Limb (tissue), 2 donors: Measurements from ENCODE around the gene PCGF1.
"Not testable (repeated sequence)": the region's sequence is repeated elsewhere in the genome, so short reads cannot be mapped to it uniquely, and the experiment has no call there.

Experiments used
- DNase-seq, 2 donors: peaks; one replicate each; pipeline ENCODE4 v3.0.0-alpha.2; 2016; ENCODE audit errors: extremely low spot score in 2 of 2

The PCGF1 gene

GRCh38 chr2:74499940-74500577 lies 7.4 kb downstream of the PCGF1 start:
- DNase-seq: no peak

- DNase-seq: peak in 1 of 2 donors; percentile 56
Observed at GRCh38 chr2:74499267-74499939, 8.1 kb downstream of the PCGF1 start, which contains the start of gene LBX2. TSS of gene LBX2 (minus strand) at chr2:74499603. CDS start at chr2:74499537, 66 bp downstream.

GRCh38 chr2:74498500-74499266 lies 8.8 kb downstream of the PCGF1 start:
- peak in 1 of 2 donors; percentile 40 for DNase-seq

GRCh38 chr2:74497777-74498499 lies 9.6 kb downstream of the PCGF1 start:
- DNase-seq: peak in 1 of 2 donors; percentile 38

- no peak for DNase-seq
Observed at GRCh38 chr2:74496997-74497776, 10.3 kb downstream of the PCGF1 start.

GRCh38 chr2:74495440-74495839 lies 12.1 kb downstream of the PCGF1 start:
- no peak for DNase-seq

- DNase-seq: no peak
Observed at GRCh38 chr2:74493546-74493945, 13.9 kb downstream of the PCGF1 start.

GRCh38 chr2:74491648-74492544 lies 15.6 kb downstream of the PCGF1 start:
- no peak for DNase-seq

DNA sequence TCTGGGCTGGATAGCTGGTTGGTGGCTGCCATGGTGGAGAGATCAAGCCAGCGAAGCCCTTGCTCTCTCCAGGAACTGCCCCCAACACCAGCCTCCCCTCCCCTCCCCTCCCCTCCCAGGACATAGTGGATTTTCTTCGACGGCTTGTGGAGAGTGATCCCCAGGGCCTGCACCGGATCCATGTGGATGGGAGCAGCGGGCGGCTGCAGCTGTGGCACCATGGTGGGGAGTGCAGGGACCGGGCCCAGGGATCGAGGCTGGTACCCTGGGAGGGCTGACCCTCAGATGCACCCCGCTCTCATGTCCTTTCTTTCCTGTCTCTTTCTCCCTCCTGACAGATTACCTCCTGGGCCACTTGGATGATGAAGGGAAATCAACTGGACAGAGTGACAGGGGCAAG lies 17.6 kb downstream of the PCGF1 start:
- no peak for DNase-seq

GRCh38 chr2:74488643-74489481 lies 18.6 kb downstream of the PCGF1 start:
- no peak for DNase-seq

DNA sequence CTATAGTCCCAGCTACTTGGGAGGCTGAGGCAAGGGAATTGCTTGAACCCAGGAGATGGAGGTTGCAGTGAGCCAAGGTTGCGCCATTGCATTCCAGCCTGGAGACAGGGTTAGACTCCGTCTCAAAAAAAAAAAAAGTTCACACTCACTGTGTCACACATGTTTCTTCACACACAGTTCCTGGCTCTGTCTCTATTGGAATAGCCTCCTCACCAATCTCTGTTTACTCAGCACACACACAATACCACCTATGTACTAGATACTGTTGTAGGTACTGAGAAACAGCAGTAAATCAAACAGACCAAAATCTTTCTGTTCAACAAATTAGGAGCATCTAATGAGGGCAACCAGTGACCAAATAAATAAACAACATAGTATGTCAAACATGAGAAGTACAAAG lies 21.4 kb downstream of the PCGF1 start:
- DNase-seq: no peak

DNA sequence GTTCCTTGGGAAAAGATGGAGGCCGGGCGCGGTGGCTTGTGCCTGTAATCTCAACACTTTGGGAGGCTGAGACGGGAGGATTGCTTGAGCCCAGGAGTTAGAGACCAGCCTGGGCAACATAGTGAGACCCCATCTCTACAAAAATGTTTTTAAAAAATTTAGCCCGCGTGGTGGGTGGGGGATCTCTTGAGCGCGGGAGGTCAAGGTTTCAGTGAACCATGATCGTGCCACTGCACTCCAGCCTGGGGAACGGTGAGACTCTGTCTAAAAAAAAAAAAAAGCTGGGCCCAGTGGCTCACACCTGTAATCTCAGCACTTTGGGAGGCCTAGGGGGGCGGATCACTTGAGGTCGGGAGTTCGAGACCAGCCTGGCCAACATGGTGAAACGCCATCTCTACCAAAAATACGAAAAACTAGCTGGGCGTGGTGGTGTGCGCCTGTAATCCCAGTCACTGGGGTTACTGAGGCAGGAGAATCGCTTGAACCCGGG lies 23.8 kb downstream of the PCGF1 start:
- not testable (repeated sequence) for DNase-seq

GRCh38 chr2:74482801-74483674 lies 24.5 kb downstream of the PCGF1 start, which contains the start of the genes CCDC142 and TTC31:
TSS of gene CCDC142 (minus strand) at chr2:74482998. CDS start at chr2:74482837, 161 bp downstream.
TSS of gene TTC31 (plus strand) at chr2:74483081. CDS start at chr2:74483096, 15 bp downstream.
- peak; percentile 95 to 98 for DNase-seq

- DNase-seq: peak in 1 of 2 donors; percentile 58
Observed at GRCh38 chr2:74481961-74482800, 25.3 kb downstream of the PCGF1 start.

DNA sequence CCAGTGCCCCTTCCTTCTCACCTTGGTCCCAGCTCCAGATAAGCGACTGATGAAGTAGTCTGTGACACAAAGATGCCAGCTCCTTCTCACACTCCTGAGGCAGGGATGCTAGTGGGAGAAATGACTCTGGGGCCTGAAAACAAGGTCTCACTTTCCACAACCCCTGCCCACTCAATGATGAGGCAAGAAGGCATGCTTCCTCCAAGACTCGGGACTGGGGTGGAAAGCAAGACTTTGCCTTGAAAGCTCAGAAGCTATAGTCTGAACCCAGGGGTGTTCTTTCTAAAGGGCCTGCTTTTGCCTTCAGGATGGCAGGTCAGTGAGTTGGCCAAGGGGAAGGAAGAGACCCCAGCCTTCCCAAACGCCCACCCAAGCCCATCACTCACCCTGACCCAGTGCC lies 26.1 kb downstream of the PCGF1 start:
- DNase-seq: no peak

DNA sequence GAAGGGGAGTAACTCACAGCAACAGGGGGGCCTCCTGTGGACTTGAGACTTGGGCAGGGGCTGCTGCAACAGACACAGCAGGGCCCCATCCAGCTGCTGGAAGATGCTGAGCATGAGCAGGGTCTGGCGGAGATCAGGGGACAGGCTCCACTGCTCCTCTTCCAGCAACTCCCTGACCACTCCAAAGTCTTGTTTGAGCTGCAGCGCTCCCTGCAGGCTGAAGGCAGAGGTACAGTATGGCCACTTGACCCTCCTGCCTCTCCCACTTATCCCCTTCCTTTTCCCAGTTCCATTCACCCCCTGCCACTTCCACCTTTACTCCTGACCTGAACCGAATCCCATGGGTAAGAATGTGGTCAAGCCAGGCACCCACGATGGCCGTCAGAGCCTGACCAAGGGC lies 32.6 kb downstream of the PCGF1 start:
- DNase-seq: no peak

DNA sequence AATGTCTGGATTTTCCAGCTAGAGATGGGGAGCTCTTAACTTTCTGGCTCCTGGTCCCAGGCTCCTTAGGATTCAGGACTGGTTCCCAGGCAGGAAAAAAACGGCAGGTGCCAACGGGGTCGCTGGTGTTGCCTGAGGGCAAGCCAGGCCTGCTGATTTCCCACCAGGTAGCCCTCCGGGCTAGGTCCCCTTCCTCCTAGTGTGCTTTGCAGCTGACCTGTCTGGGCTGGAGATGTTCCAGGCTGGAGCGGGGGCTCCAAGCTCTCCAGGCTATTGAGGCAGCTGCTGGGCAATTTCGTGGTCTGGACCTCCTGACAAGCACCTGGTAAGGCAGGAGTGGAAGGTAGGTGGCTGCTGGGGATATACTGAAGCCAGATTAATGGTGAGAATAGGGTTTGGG lies 33.0 kb downstream of the PCGF1 start:
- DNase-seq: no peak
